GM23338 (cell line): ENCODE measurements around the gene SELENOS. TPM values are rescaled to one million over a fixed set of nuclear protein-coding genes. Genes with fewer than 3 reads are reported as not detected.
A peak's percentile ranks its signal among the peaks of the same experiment; 100 is the strongest.

Source experiments
- ATAC-seq: fragments of 200-7000 bp; cut with Tn5 transposase; 3 replicates; pipeline ENCODE4 v1.9.1; 2020
- DNase-seq: peaks from one replicate; pipeline ENCODE4 v3.0.0-alpha.2; 2015; ENCODE audit warnings: low spot score
- H2AFZ ChIP-seq: fragments of 200-600 bp; sonication (generic); 2 replicates; pipeline ENCODE4 v1.8.0; 2016; ENCODE audit warnings: antibody characterized with exemption, mild to moderate bottlenecking, moderate library complexity
- H3F3A ChIP-seq: fragments of 200-600 bp; sonication (generic); replicated peaks from 2 replicates; pipeline ENCODE4 v1.8.0; 2017; ENCODE audit warnings: antibody characterized with exemption, mixed run types, low read depth
- H3K27ac ChIP-seq: fragments of 200-600 bp; sonication (generic); 2 replicates; pipeline ENCODE4 v1.6.1; 2016; ENCODE audit warnings: low read depth
- H3K27me3 ChIP-seq: fragments of 200-600 bp; sonication (generic); 2 replicates; pipeline ENCODE4 v1.8.0; 2016; ENCODE audit warnings: mild to moderate bottlenecking, mixed run types, moderate library complexity; ENCODE audit not compliant: insufficient read depth
- H3K36me3 ChIP-seq: fragments of 200-600 bp; sonication (generic); 2 replicates; pipeline ENCODE4 v1.8.0; 2016; ENCODE audit warnings: mild to moderate bottlenecking; ENCODE audit not compliant: insufficient read depth
- H3K4me1 ChIP-seq: fragments of 200-600 bp; sonication (generic); 2 replicates; pipeline ENCODE4 v1.8.0; 2016; ENCODE audit warnings: mild to moderate bottlenecking, moderate library complexity; ENCODE audit not compliant: insufficient read depth
- H3K4me2 ChIP-seq: fragments of 200-600 bp; sonication (generic); 2 replicates; pipeline ENCODE4 v1.7.1; 2017; ENCODE audit warnings: mixed run types
- H3K4me3 ChIP-seq: fragments of 200-600 bp; sonication (generic); 2 replicates; pipeline ENCODE4 v1.6.1; 2016; ENCODE audit warnings: mixed run types
- H3K79me2 ChIP-seq: fragments of 200-600 bp; sonication (generic); replicated peaks from 2 replicates; pipeline ENCODE4 v1.8.0; 2017; ENCODE audit warnings: mild to moderate bottlenecking; ENCODE audit not compliant: insufficient read depth
- H3K9me2 ChIP-seq: fragments of 200-600 bp; sonication (generic); 2 replicates; pipeline ENCODE4 v1.8.0; 2017; ENCODE audit not compliant: insufficient read depth
- H4K20me1 ChIP-seq: fragments of 200-600 bp; sonication (generic); replicated peaks from 2 replicates; pipeline ENCODE4 v1.8.0; 2017; ENCODE audit warnings: mild to moderate bottlenecking; ENCODE audit not compliant: insufficient read depth
- H3K27ac Mint-ChIP-seq: 2 replicates; pipeline ENCODE4 v1.8.0; 2020; ENCODE audit warnings: inconsistent platforms, mild to moderate bottlenecking, moderate library complexity, mixed read lengths
- H3K27me3 Mint-ChIP-seq: 3 replicates; pipeline ENCODE4 v1.8.0; 2022; ENCODE audit warnings: low read depth, mild to moderate bottlenecking, moderate library complexity, mixed read lengths, inconsistent platforms; ENCODE audit not compliant: insufficient read depth, poor library complexity
- H3K36me3 Mint-ChIP-seq: 3 replicates; pipeline ENCODE4 v1.8.0; 2021; ENCODE audit warnings: low read depth, mild to moderate bottlenecking, inconsistent platforms, moderate library complexity, mixed read lengths
- H3K4me1 Mint-ChIP-seq: 3 replicates; pipeline ENCODE4 v1.8.0; 2020; ENCODE audit warnings: mild to moderate bottlenecking, inconsistent platforms, mixed read lengths
- H3K4me3 Mint-ChIP-seq: 3 replicates; pipeline ENCODE4 v1.8.0; 2021; ENCODE audit warnings: moderate library complexity, mild to moderate bottlenecking, inconsistent platforms, mixed read lengths
- H3K9me3 Mint-ChIP-seq: 3 replicates; pipeline ENCODE4 v1.8.0; 2020; ENCODE audit warnings: moderate library complexity, mild to moderate bottlenecking, inconsistent platforms, mixed read lengths
- CREB1 ChIP-seq: fragments of 250-450 bp; sonication (Bioruptor Pico); IDR thresholded peaks from 2 replicates; pipeline ENCODE4 v1.5.0; 2020; ENCODE audit warnings: low read depth, mild to moderate bottlenecking, moderate library complexity
- CTCF ChIP-seq, 2 experiments: fragments of 200-600 bp in 1 of 2; sonication (generic) in 1 of 2; conservative IDR thresholded peaks; 2 replicates each; pipeline versions ENCODE4 v1.5.1 to v1.6.1; 2016 to 2017; ENCODE audit warnings: antibody characterized with exemption in 2 of 2, low read depth in 2 of 2, mild to moderate bottlenecking in 2 of 2, moderate library complexity in 1 of 2
- EZH2 ChIP-seq: fragments of 200-600 bp; sonication (generic); IDR thresholded peaks from one replicate; pipeline ENCODE4 v1.8.0; 2017; ENCODE audit warnings: antibody characterized with exemption, mild to moderate bottlenecking, low read depth; ENCODE audit not compliant: unreplicated experiment
- EZH2phosphoT487 ChIP-seq: fragments of 200-600 bp; sonication (generic); IDR thresholded peaks from one replicate; pipeline ENCODE4 v1.8.1; 2018; ENCODE audit warnings: antibody characterized with exemption; ENCODE audit not compliant: unreplicated experiment
- NANOG ChIP-seq: IDR thresholded peaks from 2 replicates; pipeline ENCODE4 v1.6.1; 2016; ENCODE audit warnings: antibody characterized with exemption, borderline replicate concordance
- POLR2AphosphoS5 ChIP-seq: IDR thresholded peaks from 2 replicates; pipeline ENCODE4 v1.6.1; 2016; ENCODE audit warnings: antibody characterized with exemption, low read depth
- REST ChIP-seq: IDR thresholded peaks from one replicate; pipeline ENCODE4 v1.6.1; 2018; ENCODE audit warnings: antibody characterized with exemption; ENCODE audit not compliant: unreplicated experiment
- ZNF331 ChIP-seq: fragments of 250-450 bp; sonication (Bioruptor Pico); IDR thresholded peaks from 2 replicates; pipeline ENCODE4 v1.5.0; 2020; ENCODE audit warnings: low read depth, mild to moderate bottlenecking, moderate library complexity
- ZNF462 ChIP-seq: fragments of 250-450 bp; sonication (Bioruptor Pico); IDR thresholded peaks from 2 replicates; pipeline ENCODE4 v1.5.0; 2020; ENCODE audit warnings: mild to moderate bottlenecking, moderate library complexity
- polyA plus RNA-seq: library from polyadenylated mRNA; unstranded; fragments of >200 nt; fragmentation: Nextera tagmentation; extraction: Ambion mirVana; gene quantifications from 2 replicates; pipeline ENCODE4 v1.2.1, GENCODE V29; 2016
- total RNA-seq: library from RNA; depleted of rRNA; stranded (reverse); fragments of >200 nt; shearing (Covaris generic); gene quantifications from 2 replicates; pipeline ENCODE4 v1.2.3, GENCODE V29; 2014

The SELENOS gene
- total and polyA plus RNA-seq, 2 experiments from 2014 or later, result 37.0 to 106 TPM

DNA sequence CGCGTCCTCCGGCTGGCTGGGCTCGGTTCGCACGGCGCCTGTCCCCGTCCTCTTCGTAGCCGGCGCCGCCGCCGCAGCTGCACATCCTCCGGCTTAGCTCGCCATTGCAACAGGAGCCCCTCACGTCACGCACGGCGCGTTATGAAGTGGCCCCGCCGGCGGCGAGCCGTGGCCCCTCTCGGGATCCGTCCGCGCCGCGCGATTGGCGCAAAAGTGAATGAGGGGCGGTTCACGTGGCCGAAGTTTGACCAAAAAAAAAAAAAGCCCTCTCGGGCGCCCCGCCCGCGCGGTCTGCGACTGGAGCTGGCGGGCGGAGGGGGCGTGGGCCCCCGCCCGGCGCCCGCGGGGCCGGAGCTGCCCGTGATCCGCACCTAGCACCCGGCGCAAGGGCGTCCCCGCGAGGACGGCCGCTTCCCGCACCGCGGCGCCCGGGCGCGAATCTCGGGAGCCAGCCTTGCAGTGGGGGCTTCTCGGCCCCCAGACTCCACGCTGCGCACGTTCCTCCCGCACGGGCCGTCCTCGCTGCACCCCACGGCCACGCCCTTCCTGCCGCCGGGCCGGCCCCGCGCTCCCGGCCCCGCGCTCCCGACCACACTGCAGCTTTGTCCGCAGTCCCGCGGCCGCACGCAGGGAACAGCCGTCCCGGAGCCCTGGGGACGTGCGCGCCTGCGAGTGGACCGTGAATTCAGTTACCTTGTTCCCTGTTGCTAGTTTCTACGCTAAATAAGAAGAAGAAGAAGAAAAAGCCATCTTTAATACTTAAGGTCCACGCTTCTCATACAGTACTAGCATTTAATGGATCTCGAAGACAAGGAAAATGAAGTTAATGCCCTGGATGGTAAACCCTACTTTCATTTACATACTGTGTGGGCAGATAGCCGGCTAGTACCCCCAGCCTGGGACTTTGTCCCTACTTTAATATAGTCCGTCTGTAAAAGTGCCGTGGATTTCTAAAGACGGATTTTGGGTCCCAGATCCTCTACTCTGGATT lies 25.2 kb downstream of the SELENOS start, which contains the start of gene CHSY1:
TSS of gene CHSY1 (minus strand) at position 219 of the 991 bp plus-strand sequence. CDS start 592 bp downstream, outside the sequence.
- Histone ChIP-seq H3K4me2 (peak within 1 kb of the TSS; percentile 94), H3K4me1 (peaks cover 35% of the 10 kb centered on the region), H3K79me2 (peaks cover 37% of the 10 kb centered on the region), H3F3A (peaks cover 4% of the 10 kb centered on the region; the same call in 1 of the 2 replicates), H4K20me1 (peaks cover 29% of the 10 kb centered on the region), H3K27ac (no peak within 1 kb of the TSS), H3K27me3 (peaks cover 17% of the 10 kb centered on the region), H2AFZ (peak within 1 kb of the TSS; percentile 91), H3K9me2 (no peaks in the 10 kb centered on the region), H3K36me3 (no peaks in the 10 kb centered on the region; the same call in none of the 2 replicates), H3K4me3 (peak within 1 kb of the TSS; percentile 84)
- H3K27ac Mint-ChIP-seq, result no peak within 1 kb of the TSS
- H3K4me1 Mint-ChIP-seq, result peaks cover 54% of the 10 kb centered on the region
- DNase-seq (peak; percentile 69), ATAC-seq (peak; percentile 42)
- H3K36me3 Mint-ChIP-seq, result peaks cover 11% of the 10 kb centered on the region; the same call in 2 of the 3 replicates
- TF ChIP-seq EZH2phosphoT487, result no peak
- TF ChIP-seq POLR2AphosphoS5, result peak; percentile 69
- TF ChIP-seq NANOG, result no peak
- TF ChIP-seq ZNF462 (CRISPR knock-in tag), result no peak
- TF ChIP-seq CREB1, result peak; percentile 51
- no peak for TF ChIP-seq ZNF331
- TF ChIP-seq EZH2, result peak; percentile 34
- TF ChIP-seq CTCF (conservative IDR thresholded peaks at IDR 0.05; ENCODE audit: low read depth in 2 of 2), result 0 out of 4 replicates have a peak, but pooled peaks of 1 of the 2 experiments have one; percentile 13
- no peak for TF ChIP-seq REST
- peaks cover 12% of the 10 kb centered on the region for H3K27me3 Mint-ChIP-seq
- H3K9me3 Mint-ChIP-seq, result no peaks in the 10 kb centered on the region
- H3K4me3 Mint-ChIP-seq, result peak within 1 kb of the TSS; percentile 96
